ENCODE results near the gene ALOX12B. TPM values are rescaled to one million over a fixed set of nuclear protein-coding genes. Genes with fewer than 3 reads are reported as not detected.

Gene ALOX12B
- total and polyA plus RNA-seq, 2 of the 13 experiments (the other 11 are each of a cell fraction or from before 2014, with no cell fraction given) = 0.13 TPM; not detected in 1

DNA sequence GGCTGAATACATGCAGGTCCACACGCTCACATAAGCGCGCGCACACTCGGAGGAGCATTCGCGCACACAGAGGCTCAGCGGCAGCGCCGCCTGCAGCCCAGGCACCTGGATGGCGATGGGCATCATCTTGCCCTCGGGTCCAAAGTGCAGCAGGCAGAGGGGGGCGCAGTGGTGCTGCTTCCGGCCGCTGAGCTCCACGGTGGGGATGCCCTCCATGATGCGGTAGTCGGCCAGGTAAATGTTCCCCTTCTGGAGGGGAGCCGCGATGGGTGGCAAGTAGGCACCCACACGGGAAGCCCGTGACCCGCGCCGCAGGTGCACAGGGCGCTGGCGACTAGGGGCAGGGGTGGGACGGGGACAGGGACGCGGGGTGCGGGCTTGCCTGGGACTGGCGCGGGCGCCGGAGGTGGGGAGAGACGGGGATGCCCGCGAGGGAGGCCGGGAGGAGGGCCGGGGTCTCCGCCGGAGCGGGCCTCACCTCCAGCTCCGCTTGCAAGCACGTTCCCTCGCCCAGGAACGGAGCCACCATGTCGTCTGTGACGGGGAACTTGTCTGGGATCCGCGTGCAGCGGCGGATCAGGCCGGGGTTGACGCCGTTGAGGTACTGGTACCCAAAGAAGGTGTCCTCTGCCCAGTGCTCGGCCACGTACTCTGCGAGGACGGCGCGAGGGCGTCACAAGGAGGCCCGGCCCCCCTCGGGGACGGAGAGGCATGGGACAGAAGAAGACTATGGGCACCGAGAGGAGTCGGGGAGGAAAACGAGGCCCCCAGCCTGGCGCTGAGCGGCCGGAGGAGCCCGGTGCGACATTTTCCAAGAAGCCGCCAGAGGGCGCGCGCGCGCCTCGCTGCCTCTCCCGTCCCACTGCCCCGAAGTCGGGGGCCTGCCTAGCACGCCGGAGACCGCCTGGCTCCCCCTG is 8.0 kb downstream of the ALOX12B start (continued):
- TF ChIP-seq, protein P1, sequence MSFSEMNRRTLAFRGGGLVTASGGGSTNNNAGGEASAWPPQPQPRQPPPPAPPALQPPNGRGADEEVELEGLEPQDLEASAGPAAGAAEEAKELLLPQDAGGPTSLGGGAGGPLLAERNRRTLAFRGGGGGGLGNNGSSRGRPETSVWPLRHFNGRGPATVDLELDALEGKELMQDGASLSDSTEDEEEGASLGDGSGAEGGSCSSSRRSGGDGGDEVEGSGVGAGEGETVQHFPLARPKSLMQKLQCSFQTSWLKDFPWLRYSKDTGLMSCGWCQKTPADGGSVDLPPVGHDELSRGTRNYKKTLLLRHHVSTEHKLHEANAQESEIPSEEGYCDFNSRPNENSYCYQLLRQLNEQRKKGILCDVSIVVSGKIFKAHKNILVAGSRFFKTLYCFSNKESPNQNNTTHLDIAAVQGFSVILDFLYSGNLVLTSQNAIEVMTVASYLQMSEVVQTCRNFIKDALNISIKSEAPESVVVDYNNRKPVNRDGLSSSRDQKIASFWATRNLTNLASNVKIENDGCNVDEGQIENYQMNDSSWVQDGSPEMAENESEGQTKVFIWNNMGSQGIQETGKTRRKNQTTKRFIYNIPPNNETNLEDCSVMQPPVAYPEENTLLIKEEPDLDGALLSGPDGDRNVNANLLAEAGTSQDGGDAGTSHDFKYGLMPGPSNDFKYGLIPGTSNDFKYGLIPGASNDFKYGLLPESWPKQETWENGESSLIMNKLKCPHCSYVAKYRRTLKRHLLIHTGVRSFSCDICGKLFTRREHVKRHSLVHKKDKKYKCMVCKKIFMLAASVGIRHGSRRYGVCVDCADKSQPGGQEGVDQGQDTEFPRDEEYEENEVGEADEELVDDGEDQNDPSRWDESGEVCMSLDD (CRISPR knock-in tag; IDR thresholded peaks at IDR 0.05; ENCODE audit: borderline replicate concordance) = no peak; the same call in 1 of the 2 replicates
- TF ChIP-seq, protein P2, sequence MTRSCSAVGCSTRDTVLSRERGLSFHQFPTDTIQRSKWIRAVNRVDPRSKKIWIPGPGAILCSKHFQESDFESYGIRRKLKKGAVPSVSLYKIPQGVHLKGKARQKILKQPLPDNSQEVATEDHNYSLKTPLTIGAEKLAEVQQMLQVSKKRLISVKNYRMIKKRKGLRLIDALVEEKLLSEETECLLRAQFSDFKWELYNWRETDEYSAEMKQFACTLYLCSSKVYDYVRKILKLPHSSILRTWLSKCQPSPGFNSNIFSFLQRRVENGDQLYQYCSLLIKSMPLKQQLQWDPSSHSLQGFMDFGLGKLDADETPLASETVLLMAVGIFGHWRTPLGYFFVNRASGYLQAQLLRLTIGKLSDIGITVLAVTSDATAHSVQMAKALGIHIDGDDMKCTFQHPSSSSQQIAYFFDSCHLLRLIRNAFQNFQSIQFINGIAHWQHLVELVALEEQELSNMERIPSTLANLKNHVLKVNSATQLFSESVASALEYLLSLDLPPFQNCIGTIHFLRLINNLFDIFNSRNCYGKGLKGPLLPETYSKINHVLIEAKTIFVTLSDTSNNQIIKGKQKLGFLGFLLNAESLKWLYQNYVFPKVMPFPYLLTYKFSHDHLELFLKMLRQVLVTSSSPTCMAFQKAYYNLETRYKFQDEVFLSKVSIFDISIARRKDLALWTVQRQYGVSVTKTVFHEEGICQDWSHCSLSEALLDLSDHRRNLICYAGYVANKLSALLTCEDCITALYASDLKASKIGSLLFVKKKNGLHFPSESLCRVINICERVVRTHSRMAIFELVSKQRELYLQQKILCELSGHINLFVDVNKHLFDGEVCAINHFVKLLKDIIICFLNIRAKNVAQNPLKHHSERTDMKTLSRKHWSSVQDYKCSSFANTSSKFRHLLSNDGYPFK (CRISPR knock-in tag; IDR thresholded peaks at IDR 0.05; ENCODE audit: borderline replicate concordance) = no peak
- TF ChIP-seq ZNF570 (CRISPR knock-in tag; IDR thresholded peaks at IDR 0.05; ENCODE audit: borderline replicate concordance) = no peak
- TF ChIP-seq KDM1A (CRISPR knock-in tag; IDR thresholded peaks at IDR 0.05) = peak; percentile 91
- no peak for TF ChIP-seq ZNF557 (CRISPR knock-in tag; IDR thresholded peaks at IDR 0.05)
- TF ChIP-seq TOE1 (CRISPR knock-in tag; IDR thresholded peaks at IDR 0.05) = no peak
- TF ChIP-seq, protein P3, sequence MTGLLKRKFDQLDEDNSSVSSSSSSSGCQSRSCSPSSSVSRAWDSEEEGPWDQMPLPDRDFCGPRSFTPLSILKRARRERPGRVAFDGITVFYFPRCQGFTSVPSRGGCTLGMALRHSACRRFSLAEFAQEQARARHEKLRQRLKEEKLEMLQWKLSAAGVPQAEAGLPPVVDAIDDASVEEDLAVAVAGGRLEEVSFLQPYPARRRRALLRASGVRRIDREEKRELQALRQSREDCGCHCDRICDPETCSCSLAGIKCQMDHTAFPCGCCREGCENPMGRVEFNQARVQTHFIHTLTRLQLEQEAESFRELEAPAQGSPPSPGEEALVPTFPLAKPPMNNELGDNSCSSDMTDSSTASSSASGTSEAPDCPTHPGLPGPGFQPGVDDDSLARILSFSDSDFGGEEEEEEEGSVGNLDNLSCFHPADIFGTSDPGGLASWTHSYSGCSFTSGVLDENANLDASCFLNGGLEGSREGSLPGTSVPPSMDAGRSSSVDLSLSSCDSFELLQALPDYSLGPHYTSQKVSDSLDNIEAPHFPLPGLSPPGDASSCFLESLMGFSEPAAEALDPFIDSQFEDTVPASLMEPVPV (CRISPR knock-in tag; IDR thresholded peaks at IDR 0.05) = peak; percentile 33; the same call in 1 of the 2 replicates
- no peak for TF ChIP-seq SUZ12 (IDR thresholded peaks at IDR 0.05; ENCODE audit: low read depth, low read length)
- TF ChIP-seq, protein P4, sequence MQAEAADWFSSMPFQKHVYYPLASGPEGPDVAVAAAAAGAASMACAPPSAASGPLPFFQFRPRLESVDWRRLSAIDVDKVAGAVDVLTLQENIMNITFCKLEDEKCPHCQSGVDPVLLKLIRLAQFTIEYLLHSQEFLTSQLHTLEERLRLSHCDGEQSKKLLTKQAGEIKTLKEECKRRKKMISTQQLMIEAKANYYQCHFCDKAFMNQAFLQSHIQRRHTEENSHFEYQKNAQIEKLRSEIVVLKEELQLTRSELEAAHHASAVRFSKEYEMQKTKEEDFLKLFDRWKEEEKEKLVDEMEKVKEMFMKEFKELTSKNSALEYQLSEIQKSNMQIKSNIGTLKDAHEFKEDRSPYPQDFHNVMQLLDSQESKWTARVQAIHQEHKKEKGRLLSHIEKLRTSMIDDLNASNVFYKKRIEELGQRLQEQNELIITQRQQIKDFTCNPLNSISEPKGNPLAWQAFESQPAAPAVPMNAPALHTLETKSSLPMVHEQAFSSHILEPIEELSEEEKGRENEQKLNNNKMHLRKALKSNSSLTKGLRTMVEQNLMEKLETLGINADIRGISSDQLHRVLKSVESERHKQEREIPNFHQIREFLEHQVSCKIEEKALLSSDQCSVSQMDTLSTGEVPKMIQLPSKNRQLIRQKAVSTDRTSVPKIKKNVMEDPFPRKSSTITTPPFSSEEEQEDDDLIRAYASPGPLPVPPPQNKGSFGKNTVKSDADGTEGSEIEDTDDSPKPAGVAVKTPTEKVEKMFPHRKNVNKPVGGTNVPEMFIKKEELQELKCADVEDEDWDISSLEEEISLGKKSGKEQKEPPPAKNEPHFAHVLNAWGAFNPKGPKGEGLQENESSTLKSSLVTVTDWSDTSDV (CRISPR knock-in tag; IDR thresholded peaks at IDR 0.05) = peak; percentile 66; the same call in 1 of the 2 replicates
- TF ChIP-seq ZNF263 (CRISPR knock-in tag; IDR thresholded peaks at IDR 0.05) = peak; percentile 43
- TF ChIP-seq KLF16 (CRISPR knock-in tag; IDR thresholded peaks at IDR 0.05) = 0 out of 4 replicates have a peak, but pooled peaks of 1 of the 2 experiments have one; percentile 33
- TF ChIP-seq, protein P5, sequence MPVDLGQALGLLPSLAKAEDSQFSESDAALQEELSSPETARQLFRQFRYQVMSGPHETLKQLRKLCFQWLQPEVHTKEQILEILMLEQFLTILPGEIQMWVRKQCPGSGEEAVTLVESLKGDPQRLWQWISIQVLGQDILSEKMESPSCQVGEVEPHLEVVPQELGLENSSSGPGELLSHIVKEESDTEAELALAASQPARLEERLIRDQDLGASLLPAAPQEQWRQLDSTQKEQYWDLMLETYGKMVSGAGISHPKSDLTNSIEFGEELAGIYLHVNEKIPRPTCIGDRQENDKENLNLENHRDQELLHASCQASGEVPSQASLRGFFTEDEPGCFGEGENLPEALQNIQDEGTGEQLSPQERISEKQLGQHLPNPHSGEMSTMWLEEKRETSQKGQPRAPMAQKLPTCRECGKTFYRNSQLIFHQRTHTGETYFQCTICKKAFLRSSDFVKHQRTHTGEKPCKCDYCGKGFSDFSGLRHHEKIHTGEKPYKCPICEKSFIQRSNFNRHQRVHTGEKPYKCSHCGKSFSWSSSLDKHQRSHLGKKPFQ (CRISPR knock-in tag; IDR thresholded peaks at IDR 0.05; ENCODE audit: insufficient replicate concordance) = peak; percentile 18
- no peak for TF ChIP-seq HNRNPLL (IDR thresholded peaks at IDR 0.05; ENCODE audit: low read depth, low read length, poor library complexity, severe bottlenecking)
- no peak for TF ChIP-seq ZMYM3 (CRISPR knock-in tag; IDR thresholded peaks at IDR 0.05)
- peak; percentile 42; the same call in 1 of the 2 replicates for TF ChIP-seq ZNF607 (CRISPR knock-in tag; IDR thresholded peaks at IDR 0.05; ENCODE audit: borderline replicate concordance)

All from HepG2 (cell line).